ENCODE data around the gene PLEKHH2.

PLEKHH2 gene

DNA sequence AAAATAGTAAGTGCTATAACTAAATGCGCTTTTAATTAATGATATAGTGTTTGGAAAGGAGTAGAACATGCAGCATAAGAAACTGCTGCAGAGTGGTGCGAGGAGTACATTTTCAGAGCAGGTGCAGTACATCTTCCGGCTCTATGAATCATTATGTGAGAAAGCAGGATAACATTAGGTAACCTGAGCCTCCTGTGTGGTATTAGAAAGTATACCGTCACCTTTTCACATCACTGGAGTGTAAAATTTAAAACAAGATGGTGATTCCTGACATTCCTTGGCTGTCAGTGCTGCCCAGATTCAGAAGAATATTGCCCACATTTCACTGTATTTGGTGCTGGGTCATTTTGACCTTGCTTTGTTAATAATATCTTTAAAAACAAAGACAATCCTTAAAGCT lies 128.9 kb downstream of the PLEKHH2 start:
- DNase-seq, result peak; percentile 3

DNA sequence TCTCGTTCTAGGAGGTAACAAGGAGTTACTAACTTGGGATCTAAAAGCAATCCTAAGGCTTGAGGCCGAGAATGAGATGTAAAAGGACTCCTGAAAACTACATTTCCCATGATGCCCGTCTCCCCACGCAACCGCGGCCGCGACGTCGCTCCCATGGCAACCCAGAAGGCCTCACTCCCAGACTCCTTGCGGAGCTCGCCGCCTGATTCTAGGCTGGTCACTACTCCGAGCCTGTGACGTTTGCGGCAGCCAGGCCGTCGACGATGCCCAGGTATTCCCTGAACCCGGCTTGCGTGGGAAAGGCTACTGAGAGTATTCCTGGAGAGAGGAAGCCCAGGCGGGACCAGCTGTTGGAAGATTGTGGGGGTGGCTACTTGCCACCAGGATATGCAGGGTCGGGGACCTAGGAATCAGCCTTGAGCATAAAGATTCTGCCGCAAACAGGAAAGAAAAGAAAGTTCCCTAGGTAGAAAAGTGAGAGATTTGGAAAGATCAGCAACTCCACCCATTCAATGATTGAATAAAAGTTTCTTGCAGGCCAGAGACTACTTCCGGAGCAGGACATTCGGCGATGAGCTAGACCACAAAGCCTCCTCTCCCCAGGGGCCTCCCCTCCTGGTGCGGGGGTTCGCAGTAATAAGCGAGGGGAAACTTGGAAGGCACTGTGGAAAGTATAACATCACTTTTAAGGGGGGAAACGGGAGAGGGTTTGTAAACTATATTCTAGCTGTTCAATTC lies 137.0 kb downstream of the PLEKHH2 start, which contains the start of gene DYNC2LI1:
Gene DYNC2LI1, plus strand, starts transcription at position 164 of the 738 bp plus-strand sequence. Its CDS starts 100 bp downstream, at position 264.
- DNase-seq, result peak; percentile 65

DNA sequence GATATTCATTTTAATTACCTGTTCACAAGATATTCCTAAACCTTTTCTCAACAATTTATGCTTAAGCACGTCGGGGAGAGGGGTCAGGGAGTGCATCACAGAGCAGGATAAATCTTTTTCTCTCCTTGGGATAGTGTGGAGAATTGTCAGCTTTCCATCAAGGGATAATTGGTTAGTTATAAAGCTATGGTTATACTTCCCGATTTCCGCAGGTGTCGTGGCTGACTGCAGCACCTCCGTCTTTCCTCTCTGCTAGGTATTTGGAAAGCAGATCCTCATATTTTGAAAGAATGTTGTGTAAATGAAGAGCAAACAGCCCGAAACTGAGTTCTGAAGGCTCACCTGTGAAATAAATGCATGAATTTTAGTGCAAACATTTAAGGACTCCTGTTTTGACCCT lies 137.6 kb downstream of the PLEKHH2 start:
- no peak for DNase-seq

DNA sequence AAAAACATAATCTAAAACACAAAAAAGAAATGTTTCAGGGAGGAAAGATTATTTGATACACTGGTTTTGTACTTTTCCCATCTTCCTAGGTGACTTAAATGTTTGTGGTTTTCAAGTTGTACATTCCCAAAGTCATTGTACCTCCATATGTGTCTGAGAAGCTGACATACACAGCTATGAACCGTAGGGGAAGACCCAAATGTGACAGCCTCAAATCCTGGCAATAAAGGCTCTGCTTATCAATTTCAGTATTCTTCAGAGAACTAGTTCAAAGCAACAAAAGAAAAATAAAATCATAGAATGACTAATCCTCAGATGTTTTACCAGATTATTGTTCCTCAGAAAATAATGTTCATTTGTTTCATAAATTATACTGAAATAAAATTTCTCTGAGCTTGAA lies 139.3 kb downstream of the PLEKHH2 start:
- no peak for DNase-seq

DNA sequence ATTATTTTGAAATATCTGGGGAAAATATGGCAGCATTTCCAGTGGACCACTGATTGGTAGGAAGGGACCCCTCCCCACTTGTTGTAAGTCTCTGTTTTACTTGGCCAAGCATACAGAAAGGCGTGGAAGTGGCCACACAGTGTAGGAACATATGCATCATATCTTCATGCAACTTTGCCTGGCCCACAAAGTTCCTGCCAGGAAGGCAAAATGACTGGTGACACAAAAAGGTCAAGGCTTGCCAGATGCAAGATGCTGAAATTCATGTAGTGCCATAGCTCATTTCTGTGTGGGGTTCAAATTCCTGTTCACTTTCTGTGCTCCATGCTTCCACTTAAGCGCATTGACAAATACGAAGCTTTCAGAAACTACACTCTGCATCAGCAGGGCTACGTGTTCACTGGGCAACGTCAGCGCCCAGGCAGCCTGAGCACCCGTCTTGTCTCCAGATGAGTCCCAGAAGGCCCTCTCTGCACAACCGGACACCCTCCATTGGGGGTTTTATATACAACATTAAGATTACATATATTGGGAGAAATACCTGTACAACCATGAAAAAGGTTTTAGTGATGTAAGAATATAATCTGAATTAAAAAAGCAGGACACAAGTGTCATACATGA lies 140.4 kb downstream of the PLEKHH2 start:
- no peak for DNase-seq

DNA sequence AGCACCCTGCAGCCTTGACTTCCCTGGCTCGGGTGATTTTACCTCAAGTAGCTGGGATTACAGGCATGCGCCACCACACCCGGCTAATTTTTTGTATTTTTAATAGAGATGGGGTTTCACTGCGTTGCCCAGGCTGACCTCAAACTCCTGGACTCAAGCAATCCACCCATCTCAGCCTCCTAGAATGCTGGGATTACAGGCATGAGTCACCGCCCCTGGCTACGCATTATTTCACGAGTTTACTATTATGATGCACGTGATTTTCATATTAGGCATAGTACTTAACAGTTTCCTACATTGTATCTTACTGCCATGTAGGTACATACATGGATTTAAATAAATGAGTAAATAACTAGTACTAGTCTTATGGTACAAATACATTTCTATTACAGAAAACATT lies 141.2 kb downstream of the PLEKHH2 start:
- no peak for DNase-seq

DNA sequence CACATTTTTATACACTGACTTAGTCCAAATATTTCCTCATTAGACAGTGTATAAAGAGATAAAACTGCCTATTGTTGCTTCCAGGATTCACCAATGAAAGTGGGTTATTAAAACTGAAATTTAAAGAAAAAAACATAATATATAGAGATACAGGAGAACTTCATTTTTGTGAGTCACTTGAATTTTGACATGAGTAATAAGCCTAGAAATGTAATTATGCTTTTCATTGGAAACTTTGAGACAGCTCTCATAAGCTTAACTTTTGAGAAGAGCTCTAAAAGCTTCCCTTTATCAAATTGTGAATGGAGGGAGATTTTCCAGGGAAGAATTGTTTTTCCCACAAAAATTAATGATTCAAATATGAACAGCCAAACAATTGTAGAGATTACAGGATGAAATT lies 150.8 kb downstream of the PLEKHH2 start:
- no peak for DNase-seq

DNA sequence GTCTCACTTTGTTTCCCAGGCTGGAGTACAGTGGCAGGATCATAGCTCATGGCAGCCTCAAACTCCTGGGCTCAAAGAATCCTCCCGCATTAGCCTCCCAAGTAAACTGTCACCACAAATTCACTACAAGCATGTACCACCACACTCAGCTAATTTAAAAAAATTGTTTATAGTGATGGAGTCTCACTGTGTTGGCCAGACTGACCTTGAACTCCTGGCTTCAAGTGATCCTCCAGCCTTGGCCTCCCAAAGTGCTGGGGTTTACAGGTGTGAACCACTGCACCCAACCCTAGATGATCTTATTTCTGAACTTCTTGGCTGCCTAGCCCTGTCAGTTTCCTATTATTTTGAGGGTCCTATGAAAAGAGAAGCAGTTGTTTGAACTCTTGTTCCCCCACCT lies 151.6 kb downstream of the PLEKHH2 start:
- DNase-seq, result no peak

DNA sequence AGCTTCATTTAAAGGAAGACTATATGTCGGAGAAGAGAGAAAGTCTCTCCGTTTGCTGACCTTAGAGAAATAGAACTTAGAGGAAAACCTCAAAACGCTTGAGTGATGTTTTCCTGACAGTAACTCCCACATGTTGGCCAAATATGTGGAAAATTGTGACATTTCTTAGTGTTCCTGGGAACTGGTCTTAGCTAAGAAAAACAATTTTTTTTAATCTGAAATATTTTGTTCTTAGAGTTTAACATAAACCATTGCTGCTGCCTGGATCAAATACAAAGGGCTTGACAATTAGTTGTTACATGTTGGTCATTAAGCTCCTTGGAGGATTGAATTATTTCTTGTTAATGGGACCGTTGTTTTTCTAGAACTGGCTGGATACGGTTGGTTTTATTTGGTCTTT lies 153.1 kb downstream of the PLEKHH2 start:
- no peak for DNase-seq

DNA sequence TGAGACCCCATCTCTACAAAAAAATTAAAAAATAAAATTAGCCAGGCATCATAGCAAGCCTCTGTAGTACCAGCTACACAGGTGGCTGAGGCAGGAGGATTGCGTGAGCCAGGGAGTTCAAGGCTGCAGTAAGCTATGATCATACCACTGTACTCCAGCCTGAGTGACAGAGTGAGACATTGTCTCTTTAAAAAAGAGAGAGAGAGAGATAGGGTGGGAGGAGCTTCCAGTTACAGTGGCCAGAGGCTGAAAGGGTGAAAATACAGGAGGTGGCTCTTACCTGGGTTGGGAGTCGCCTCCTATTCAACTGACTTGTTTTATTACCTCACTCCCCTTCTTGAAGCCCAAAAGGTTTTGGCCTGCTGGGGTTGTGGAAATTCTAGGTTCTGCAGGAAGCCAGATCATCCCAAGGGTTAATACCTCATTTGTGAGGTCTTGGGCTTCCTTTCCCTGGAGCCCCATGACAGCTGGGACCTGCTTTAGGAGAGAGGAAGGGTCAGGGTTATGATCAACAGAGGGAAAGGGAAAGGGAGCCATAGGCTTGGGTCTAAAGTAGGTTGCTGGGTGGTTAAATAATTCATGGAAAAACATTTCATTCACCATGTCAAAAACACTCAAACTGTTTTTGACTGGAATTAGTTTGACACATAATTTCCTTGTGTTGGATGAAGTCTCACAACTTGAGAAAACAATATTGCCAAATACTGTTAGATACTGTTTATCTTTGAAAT lies 154.1 kb downstream of the PLEKHH2 start:
- DNase-seq, result no peak

DNA sequence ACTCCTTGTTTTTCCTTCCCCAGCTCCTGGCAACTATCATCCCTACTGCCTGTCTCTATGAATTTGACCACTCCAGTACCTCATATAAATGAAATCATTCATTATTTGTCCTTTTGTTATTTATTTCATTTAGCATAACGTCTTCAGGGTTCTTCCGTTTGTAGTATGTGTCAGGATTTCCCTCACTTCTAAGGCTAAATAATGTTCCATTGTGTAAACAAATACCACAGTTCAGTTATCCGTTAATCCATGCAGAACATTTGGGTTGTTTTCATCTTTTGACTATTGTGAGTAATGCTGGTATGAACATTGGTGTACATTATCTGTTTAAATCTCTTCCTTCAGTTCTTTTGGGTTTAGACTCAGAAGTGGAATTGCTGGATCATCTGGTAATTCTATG lies 155.6 kb downstream of the PLEKHH2 start:
- no peak for DNase-seq

DNA sequence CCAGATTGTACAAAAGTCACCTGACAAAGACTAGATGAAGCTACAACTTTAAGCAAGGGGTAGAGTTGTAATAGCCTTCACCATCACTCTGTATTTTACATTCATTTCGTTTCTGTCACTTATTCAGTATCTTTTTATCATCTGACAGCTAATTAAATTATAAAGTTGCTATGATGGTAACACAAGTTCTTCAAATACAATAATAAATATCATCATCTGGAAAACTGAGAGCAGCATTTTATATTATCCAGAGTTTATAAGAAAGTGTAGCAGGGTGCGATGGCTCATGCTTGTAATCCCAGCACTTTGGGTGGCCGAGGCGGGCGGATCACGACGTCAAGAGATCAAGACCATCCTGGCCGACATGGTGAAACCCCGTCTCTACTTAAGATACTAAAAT lies 157.9 kb downstream of the PLEKHH2 start:
- no peak for DNase-seq

DNA sequence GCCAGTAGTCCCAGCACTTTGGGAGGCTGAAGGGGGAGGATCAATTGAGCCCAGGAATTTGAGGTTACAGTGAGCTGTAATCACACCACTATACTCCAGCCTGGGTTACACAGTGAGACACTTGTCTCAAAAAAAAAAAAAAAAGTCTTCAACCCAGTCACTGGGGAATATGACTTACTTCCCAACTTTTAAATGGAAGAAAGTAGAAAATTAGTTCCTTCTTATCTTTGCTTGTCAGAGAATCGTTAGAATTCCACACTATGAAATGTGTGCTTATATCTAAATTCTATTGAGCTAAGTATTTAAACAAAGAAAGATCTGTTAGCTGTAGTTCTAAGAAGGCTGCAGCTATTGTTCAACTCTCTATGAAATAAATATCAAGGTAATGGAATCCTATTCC lies 159.1 kb downstream of the PLEKHH2 start:
- no peak for DNase-seq

DNA sequence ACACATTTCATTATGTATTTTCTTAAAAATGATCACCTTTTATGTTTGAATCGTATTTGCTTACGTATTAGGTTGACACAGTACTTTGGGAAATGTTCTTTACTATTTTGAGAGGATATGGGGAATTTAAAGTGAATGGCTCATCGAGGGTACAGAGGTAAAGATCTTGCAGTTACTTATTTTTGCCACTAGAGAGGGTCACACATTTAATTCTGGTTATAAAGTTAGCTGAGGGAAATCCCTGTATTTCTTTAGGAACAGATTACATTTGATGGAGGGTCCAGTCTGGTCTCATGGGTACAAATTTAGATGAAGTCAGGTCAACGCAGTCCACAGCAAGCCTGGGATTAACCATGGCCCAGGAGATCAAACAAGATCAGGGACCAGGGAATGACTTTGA lies 161.2 kb downstream of the PLEKHH2 start:
- no peak for DNase-seq

DNA sequence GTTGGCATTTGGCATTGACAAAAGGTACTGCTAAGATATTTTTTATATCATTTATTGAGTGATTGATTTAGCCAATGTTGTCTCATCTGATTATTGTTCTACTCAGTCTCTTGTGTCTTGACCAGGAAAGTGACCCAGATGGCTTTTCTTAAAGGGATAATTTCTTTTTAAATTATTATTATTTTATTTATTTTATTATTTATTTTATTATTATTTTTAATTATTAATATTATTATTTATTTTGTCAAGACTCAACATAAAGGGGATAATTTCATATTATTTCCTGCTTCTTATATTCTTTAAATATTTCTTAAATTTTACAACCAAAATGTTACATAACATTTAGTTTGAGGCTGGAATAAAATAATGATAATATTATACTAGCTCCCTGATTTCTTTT lies 163.8 kb downstream of the PLEKHH2 start:
- DNase-seq, result no peak

DNA sequence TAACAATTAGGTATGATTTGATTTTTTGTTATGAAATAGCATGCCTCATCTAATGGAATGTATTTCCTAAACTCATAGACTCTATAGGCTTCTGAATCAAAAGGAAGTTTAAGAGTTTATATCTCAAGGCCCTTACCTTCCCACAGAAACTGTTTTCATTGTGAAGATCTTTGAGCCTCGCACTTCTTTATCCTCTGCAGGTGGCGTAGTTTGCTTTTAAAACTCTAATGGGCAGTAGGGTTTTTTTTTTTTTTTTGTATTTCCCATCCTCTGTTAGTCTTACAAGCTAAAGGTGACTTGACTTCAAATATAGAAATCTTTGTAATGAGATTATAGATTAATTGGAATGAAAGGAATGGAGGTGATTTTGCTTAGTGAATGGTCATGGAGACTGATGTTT lies 165.1 kb downstream of the PLEKHH2 start:
- no peak for DNase-seq

DNA sequence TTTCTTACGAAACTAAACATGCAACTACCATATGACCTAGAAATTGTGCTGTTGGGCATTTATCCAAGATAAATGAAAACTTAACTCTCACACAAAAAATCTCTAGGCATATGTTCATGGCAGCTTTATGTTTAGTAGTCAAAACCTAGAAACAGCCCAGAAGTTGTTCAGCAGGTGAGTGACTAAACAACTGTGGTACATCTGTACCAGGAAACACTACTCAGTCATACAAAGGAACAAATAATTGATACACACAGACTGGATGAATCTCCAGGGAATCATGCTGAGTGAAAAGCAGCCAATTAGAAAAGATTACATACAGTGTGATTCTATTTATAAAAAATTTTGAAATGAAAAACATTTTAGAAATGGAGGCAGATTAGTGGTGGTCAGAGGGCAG lies 166.1 kb downstream of the PLEKHH2 start:
- no peak for DNase-seq

DNA sequence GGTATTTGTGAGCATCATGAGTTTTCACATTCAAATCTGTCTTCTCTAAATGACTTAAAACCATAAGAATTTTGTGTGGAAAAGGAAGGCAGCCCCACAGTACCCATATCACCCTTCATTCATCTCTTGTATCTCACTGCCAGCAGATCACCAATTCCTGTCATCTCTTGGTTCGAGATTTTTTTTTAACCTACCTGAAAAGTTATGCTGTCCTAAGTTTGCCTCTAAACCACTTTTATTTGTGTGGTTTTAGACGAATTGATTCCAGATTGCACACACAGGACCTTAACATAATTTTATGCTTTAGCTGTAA lies 169.6 kb downstream of the PLEKHH2 start:
- no peak for DNase-seq

DNA sequence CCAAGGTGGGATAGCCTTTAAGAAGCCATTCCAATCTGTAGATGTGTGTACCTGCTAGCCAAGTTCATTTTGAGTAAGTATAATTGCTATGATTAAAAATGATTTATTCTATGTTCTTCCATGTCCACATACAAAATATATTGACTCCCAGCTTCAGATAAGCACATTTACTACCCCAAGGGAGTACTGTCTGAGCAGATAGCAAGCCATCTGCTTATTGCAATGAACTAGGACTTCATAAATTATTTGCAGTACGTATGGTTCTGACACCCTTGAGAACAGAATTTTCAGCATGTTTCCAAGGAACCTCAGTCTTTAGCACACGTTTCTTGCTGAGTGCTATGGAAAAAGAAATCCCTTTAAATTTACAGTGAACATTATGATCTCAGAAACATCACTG lies 173.4 kb downstream of the PLEKHH2 start:
- no peak for DNase-seq

DNA sequence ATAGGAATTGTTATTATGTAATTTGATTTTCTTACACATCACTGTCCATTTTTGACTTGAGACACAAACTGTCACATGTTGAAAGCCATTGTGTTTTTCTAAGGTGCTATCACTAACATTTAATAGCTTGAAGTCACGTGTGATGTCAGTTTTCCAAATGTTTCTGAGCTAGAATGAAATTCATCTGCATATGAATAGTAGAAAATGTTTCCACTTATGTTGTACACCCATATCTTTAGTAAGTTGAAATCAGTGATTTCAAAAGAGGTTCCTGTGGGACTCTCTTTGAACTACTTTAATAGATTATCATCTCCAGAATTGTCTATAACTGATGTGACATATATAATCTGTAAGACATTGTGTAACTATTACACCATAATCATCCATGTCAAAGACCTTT lies 173.8 kb downstream of the PLEKHH2 start:
- no peak for DNase-seq

DNA sequence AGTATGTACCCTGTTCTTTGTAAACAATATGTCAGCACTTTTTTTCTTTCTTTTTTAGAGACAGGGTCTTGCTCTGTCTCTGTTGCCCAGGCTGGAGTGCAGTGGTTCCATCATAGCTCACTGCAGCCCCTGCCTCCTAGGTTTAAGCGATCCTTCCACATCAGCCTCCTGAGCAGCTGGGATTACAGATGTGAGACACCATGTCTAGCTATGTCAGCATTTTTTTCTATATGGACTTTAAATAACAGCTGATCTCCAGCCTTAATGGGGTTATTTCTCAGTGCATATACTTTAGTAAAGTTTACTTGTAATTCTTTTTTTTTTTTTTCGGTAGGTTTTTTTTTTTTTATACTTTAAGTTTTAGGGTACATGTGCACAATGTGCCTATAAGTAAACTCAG lies 174.9 kb downstream of the PLEKHH2 start:
- no peak for DNase-seq

DNA sequence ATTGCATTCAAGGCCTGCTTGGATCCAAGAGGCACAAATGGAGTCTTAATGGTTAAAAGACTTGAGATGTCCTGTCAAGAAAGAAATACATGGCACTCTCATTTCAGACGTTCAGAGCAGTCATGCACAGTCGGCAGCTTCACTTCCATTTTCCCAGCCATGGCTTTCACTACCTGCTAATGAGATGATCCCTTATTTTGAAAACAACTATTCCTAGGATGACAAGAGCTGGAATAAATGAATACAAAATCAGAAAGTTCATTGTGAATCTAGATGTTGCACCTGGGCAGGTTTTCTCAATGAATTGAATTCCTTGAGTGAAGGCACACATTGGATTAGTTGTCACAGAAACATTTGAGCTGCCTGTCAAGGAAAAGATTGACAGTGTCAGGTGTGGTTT lies 175.9 kb downstream of the PLEKHH2 start:
- no peak for DNase-seq

DNA sequence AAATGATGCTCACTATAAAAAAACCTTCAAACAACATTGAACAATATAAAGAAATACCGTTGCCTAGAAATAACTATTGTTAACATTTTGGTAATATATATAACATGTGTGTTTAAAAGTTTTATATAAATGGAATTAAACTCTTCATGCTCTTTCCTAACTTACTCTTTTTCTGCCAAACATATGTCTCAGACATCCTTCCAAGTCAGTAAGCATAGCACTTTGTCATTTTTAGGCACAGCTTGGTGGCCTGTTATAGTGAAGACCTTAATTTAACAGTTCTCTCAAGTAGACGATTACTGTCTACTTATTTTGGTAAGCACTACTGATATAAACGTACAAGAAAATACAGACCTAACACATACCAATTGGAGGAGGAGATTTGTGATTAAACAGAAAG lies 177.7 kb downstream of the PLEKHH2 start:
- no peak for DNase-seq

Data from NCI-H2107 (cell line).